Right lobe of liver (tissue), 6 donors: ENCODE data around the gene CDKN1A. TPM values are rescaled to one million over a fixed set of nuclear protein-coding genes. Genes with fewer than 3 reads are reported as not detected.
A peak's percentile ranks its signal among the peaks of the same experiment; 100 is the strongest.

Source experiments
- ATAC-seq, 4 donors: fragments of 200-7000 bp; cut with Tn5 transposase; one replicate each; pipeline ENCODE4 v1.9.1; 2020; ENCODE audit warnings: mild to moderate bottlenecking in 4 of 4, moderate library complexity in 4 of 4
- DNase-seq, 3 donors: peaks; one replicate each; pipeline ENCODE4 v3.0.0-alpha.2; 2020
- H3K27ac ChIP-seq, 3 donors: fragments of 200-600 bp; one replicate each; pipeline ENCODE4 v1.8.0; 2022
- H3K27me3 ChIP-seq, 2 donors: fragments of 200-600 bp; one replicate each; pipeline ENCODE4 v1.8.0; 2022
- H3K36me3 ChIP-seq, 4 donors: fragments of 200-600 bp; sonication (generic) in 1 of 4; one replicate each; pipeline versions ENCODE4 v1.5.1 to v1.8.0; 2017 to 2022; ENCODE audit warnings: control low read depth in 1 of 4
- H3K4me1 ChIP-seq, 4 donors: fragments of 200-600 bp; sonication (generic) in 1 of 4; one replicate each; pipeline versions ENCODE4 v1.5.1 to v1.8.0; 2017 to 2022; ENCODE audit warnings: control low read depth in 1 of 4
- H3K4me3 ChIP-seq, 3 donors: fragments of 200-600 bp; one replicate each; pipeline ENCODE4 v1.8.0; 2022
- H3K9me3 ChIP-seq, 4 donors: fragments of 200-600 bp; sonication (generic) in 1 of 4; one replicate each; pipeline versions ENCODE4 v1.5.1 to v1.8.0; 2017 to 2022; ENCODE audit warnings: control low read depth in 1 of 4
- CTCF ChIP-seq, 4 donors: fragments of 200-600 bp in 3 of 4; fragments of 450-650 bp in 1 of 4; IDR thresholded peaks; one replicate each; pipeline versions ENCODE4 v1.5.1 to v1.8.0; 2016 to 2022; ENCODE audit warnings: antibody characterized with exemption in 4 of 4, mild to moderate bottlenecking in 2 of 4
- POLR2A ChIP-seq: fragments of 450-650 bp; IDR thresholded peaks from one replicate; pipeline ENCODE4 v1.6.1; 2017; ENCODE audit warnings: antibody characterized with exemption, mild to moderate bottlenecking
- WGBS: methylation state at CpG from one replicate; pipeline ENCODE4 v1.1.6; 2018; ENCODE audit warnings: low coverage, low lambda C conversion rate; ENCODE audit not compliant: insufficient coverage; ENCODE audit errors: missing lambda C conversion rate; 5-methylcytosine and 5-hydroxymethylcytosine counted together
- intact Hi-C, 2 donors: fragments of 100-400 bp; cut with DNase I; formaldehyde crosslinking; loops; one replicate each; pipeline versions ENCODE4 v1.11.2 to v1.14.1; 2022
- total RNA-seq, 6 experiments: library from RNA; depleted of rRNA in 2 of 6; stranded (reverse); fragments of >200 nt in 2 of 6; fragmentation: NEBNext Ultra II Directional in 3 of 6; extraction: Animal tissue kit (Norgen Biotek cat#: 25700) in 3 of 6; gene quantifications; one replicate each; pipeline versions ENCODE4 v1.1.0 to v1.2.4, GENCODE V29; 2016 to 2023
- donor health status: DM: no; HTN: yes; CAD: no.
- donor health status: DM: no; HTN: no; CAD: no.
- donor health status: DM: no; HTN: no; CAD: no.
- donor health status: DM: no; HTN: yes; CAD: no.
- donor health status: DM: no; HTN: yes; CAD: no.

The CDKN1A gene
- total RNA-seq, 6 experiments from 2014 or later, result 20.0 to 124 (median 58.6) TPM

GRCh38 chr6:36719126-36719525 lies 40.6 kb downstream of the CDKN1A start:
- DNase-seq (peak in 1 of 3 donors; percentile 34), ATAC-seq (no peak)
- Histone ChIP-seq H3K27me3 (no peaks in the 10 kb centered on the region), H3K27ac (no peak overlapping the region), H3K36me3 (no peaks in the 10 kb centered on the region), H3K9me3 (no peaks in the 10 kb centered on the region), H3K4me1 (no peaks in the 10 kb centered on the region), H3K4me3 (no peak overlapping the region)
- 61% methylated on average over 4 of the region's 7 CpGs for WGBS
- TF ChIP-seq POLR2A, result no peak
- no peak for TF ChIP-seq CTCF (IDR thresholded peaks at IDR 0.05)
- intact Hi-C loops, result no loop called here

- no peaks in the 10 kb centered on the region for H3K9me3 ChIP-seq
- no peak overlapping the region for H3K27ac ChIP-seq
- H3K27me3 ChIP-seq, result no peaks in the 10 kb centered on the region
- DNase-seq (peak in 1 of 3 donors; percentile 35), ATAC-seq (no peak)
- no peaks in the 10 kb centered on the region for H3K4me1 ChIP-seq
- 92% methylated on average over 1 of the region's 11 CpGs for WGBS
- intact Hi-C loops, result no loop called here
- H3K4me3 ChIP-seq, result no peak overlapping the region
- TF ChIP-seq POLR2A (no peak), CTCF (IDR thresholded peaks at IDR 0.05) (no peak)
- no peaks in the 10 kb centered on the region for H3K36me3 ChIP-seq
These were observed 42.0 kb downstream of the CDKN1A start for GRCh38 chr6:36720251-36721141.

GRCh38 chr6:36721369-36722140 lies 43.0 kb downstream of the CDKN1A start:
- no peaks in the 10 kb centered on the region for H3K27me3 ChIP-seq
- intact Hi-C loops, result no loop called here
- no CpG with 5 or more reads among the region's 15 CpGs for WGBS
- H3K9me3 ChIP-seq, result no peaks in the 10 kb centered on the region
- no peak overlapping the region for H3K4me3 ChIP-seq
- TF ChIP-seq POLR2A, result no peak
- TF ChIP-seq CTCF (IDR thresholded peaks at IDR 0.05), result no peak
- ATAC-seq (no peak), DNase-seq (peak in 1 of 3 donors; percentile 58)
- H3K36me3 ChIP-seq, result no peaks in the 10 kb centered on the region
- no peak overlapping the region for H3K27ac ChIP-seq
- no peaks in the 10 kb centered on the region for H3K4me1 ChIP-seq

- Histone ChIP-seq H3K27me3 (no peaks in the 10 kb centered on the region), H3K9me3 (no peaks in the 10 kb centered on the region), H3K4me3 (no peak overlapping the region), H3K36me3 (no peaks in the 10 kb centered on the region), H3K4me1 (no peaks in the 10 kb centered on the region), H3K27ac (no peak overlapping the region)
- DNase-seq (peak in 1 of 3 donors; percentile 28), ATAC-seq (no peak)
- no CpG with 5 or more reads among the region's 10 CpGs for WGBS
- intact Hi-C loops, result no loop called here
- no peak for TF ChIP-seq POLR2A
- no peak for TF ChIP-seq CTCF (IDR thresholded peaks at IDR 0.05)
These were observed 43.9 kb downstream of the CDKN1A start for GRCh38 chr6:36722365-36722764.
